ENCODE measurements around the gene LGI4.

The LGI4 gene

GRCh38 chr19:35122687-35123551 lies 11.9 kb downstream of the LGI4 start:
- no peak for DNase-seq

GRCh38 chr19:35120898-35121297 lies 14.0 kb downstream of the LGI4 start:
- DNase-seq = no peak

- DNase-seq = peak; percentile 20
Measured at GRCh38 chr19:35120492-35120891, 14.4 kb downstream of the LGI4 start.

DNA sequence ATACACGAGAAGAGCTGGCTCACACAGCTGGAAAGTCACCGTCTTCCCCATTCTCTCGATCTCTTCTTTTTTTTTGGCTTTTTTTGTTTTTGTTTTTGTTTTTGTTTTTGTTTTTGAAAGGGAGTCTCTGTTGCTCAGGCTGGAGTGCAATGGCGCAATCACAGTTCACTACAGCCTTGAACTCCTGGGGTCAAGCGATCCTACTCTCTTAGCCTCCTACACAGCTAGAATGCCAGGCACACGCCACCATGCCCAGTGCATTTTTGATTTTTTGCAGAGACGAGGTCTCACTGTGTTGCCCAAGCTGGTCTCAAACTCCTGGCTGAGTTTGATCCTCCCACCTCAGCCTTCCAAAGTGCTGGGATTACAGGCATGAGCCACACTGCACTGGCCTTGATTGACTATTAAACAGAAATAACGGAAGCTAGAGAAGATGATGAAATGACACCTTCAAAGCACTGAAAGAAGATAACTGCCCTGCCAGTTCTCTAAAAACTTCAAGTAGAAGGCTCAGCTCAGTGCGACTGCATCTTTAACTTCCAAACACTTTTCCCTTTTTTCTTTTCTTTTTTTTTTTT lies 15.2 kb downstream of the LGI4 start:
- no peak for DNase-seq

DNA sequence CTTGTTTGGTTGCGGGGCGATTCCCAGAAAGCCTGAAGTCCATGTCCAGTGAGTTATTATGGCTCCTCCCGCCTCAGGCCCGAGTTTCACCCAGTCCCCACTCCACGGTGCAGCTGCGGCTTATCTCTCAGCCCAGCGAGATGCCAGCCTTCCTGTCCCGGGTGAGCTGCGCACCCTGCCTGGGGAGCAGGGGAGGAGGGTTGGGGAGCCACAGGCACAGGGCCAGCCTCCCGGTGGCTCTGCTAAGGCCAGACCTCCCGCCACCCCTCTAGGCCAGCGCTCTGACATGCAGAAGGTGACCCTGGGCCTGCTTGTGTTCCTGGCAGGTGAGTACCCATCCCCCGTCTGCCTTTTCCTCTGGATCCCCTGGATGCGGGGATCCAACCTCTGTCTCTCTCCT lies 15.8 kb downstream of the LGI4 start:
- DNase-seq = no peak

GRCh38 chr19:35118268-35119020 lies 16.4 kb downstream of the LGI4 start:
- no peak for DNase-seq

DNA sequence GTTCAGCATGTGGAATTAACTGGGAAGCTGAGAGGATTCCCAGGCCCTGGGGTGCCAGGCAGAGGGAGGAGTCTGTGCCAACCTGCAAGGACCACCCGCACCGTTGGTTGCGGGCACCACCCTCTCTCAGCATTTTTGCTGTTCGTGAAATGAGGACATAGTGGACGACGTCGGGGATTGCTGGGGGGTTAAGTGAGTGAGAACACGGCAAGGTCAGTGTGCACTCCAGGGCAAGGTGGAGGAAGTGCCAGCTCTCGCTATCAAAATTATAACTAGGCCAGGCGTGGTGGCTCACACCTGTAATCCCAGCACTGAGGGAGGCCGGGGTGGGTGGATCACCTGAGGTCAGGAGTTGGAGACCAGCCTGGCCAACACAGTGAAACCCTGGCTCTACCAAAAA lies 17.1 kb downstream of the LGI4 start:
- no peak for DNase-seq

DNA sequence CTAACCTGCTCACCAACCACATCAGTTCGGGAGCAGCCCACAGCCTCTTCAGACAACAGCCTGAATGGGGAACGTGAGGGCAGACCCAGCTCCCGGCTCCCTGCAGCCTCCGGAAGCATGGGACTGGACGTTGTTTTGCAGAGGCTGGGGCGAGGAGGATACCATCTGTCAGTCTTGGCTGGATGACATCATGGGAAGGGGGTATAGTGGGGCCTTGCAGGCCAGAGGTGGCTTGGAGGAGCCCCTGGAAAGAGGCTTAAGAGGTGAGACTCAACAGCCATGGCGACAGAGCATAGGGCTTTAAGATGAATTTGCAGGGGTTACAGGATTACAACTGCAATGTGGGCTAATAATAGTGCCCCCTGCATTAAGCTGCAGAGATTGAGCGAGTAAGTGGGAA lies 17.7 kb downstream of the LGI4 start:
- DNase-seq = peak; percentile 81

DNA sequence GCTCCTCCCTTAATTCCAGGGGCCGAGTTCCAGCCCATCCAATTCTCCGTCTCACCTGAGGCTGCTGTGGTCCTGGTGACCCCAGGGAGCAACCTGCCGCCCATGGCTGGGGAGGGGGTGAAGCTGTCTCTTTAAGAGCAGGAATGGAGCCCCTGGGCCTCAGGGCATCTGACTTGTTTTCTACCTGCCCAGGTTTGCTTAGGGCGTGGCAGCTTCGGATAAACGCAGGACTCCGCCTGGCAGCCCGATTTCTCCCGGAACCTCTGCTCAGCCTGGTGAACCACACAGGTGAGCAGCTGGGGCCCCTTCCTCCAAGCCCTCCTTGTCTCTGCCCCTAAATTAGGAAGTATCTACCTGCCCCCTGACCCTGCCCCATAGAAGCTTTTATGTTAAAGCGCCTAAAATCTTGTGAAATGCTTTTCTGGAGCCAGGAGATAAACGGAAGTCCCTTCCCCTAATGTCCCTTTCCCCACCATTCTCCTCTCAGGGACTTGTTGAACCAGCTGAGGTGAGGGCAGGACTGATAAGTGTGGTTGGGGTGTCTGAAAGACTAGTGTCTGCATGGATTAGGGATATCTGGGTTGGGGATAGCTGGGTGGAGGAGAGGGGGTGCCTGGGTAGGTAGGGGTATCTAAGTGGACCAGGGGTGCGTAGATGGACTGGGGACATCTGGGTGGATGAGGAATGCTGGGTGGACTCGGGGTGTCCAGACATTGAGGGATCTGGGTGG lies 18.6 kb downstream of the LGI4 start:
- DNase-seq = no peak

DNA sequence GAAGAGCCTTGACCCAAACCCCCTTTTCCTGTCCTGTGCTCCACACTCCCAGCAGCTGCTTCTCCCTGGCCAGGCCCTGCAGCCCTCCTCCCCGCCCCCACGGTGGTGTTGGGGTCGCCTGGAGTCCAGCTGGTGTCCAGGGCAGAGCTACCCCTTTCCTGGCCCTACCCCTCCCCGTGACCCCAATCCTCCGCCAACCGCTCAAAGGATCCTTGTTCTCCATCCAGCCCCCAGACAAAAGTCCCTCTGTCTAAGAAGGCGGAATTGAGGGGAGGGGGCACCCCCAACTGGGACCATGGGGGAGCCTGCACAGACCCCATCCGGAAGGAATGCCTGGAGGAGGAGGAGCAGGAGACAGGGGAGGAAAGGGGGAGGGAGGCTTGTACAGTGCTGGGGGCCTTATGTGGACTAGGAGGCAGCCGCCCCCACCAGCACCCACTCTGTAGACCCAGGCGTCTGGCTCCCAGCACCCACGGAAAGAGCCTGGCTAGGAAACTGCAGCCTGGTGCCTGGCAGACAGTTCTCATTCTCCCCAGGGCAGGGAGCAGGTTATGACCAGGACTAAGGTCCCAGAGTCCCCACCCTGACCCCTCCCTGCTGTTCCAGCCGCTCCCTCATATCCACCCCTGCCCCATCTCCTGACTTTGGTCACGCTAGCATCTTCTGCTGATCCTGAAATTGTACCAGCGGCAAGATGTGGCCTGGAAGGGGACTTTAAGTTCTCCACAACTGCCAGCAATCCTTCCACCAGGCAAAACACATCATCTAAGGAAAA lies 19.5 kb downstream of the LGI4 start, which contains the start of gene FXYD3:
FXYD3 (plus strand) TSS at position 647 of the 775 bp plus-strand sequence. CDS start 3,554 bp downstream, outside the sequence.
- no peak for DNase-seq

DNA sequence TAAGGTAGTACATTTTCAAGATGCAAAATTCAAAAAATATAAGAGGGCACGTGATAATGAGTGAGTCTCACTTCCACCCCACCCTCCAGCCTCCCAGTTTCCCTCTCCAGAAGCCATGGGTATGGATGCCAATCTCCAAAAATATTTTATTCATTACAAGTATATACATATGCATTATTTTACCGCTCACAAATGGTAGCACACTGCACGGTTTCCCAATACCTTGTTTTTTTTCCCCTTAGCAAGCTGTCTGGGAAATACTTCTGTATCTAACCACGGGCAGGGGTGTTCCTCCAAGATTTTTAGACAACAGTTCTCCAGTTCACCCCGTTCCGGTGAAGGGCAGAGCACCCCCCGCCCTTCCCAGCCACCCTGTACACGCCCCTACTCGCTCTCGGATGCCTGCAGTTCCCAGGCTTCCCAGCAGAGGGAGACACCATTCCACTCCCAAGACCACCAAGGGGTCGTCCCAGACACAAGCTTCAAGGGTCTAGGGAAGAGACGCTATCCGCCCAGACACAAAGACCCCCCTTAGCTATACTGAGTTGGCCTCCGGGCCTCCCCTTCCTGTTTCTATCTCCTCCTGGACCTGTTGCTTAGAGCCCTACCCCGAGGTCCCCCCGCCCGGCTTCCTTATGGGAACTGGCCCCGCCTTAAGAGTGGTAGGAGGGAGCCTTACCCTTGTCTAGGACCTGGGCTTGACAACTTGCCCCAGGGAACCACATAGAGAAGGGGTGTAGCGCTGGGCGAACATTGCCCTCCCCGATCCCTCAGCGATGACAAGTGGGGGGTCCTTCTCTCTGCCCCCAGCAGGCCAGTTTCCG lies 20.3 kb downstream of the LGI4 start:
- peak; percentile 85 for DNase-seq

- no peak for DNase-seq
Measured at GRCh38 chr19:35112995-35113688, 21.7 kb downstream of the LGI4 start.

- no peak for DNase-seq
Measured at GRCh38 chr19:35110974-35111373, 23.9 kb downstream of the LGI4 start.

DNA sequence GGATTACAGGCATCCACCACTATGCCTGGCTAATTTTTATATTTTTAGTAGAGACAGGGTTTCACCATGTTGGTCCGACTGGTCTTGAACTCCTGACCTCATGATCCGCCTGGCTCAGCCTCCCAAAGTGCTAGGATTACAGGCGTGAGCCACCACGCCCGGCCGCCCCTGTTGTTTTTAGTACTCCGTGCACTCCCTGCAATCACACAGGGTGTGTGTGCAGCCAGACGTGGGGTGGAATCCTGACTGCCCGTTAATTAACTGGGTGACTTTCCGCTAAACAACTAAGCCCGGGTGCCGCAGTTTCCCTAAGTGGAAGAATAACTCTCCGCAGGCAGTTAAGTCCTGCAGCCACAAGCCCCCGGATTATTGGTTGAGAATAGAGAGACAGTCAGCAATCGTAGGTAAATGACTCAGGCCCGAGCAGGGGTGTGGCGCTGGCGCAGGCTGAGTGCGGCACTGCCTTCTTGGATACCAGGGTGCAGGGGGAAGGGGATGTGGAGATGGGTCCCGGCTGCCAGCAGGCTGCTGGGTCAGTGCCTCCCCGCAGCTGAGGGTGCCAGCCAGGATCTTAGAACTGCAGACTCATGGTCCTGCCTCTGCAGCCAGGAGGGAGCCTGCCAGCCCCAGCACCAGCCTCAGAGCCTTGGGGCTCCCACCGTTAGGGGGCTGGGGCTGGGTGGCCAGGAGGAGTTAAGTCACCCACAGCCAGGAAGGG lies 25.3 kb downstream of the LGI4 start:
- no peak for DNase-seq

DNA sequence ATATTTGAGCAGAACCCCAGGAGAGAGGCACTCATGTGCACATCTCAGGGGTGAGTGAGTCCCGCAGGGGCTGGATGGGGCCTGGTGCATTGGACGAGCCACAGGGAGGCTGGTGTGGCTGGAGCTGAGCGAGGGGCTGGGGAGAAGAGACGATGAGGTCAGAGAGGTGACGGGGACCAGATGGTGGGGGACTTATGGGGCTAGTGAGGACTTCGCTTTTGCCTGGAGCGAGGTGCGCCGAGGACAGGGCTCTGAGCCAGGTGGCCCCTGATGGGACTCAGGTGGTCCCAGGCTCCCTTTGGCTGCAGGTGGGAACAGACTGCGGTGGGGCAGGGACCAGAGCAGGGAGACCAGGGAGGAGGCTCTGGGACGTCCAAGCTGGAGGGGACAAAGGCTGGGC lies 26.1 kb downstream of the LGI4 start:
- no peak for DNase-seq

DNA sequence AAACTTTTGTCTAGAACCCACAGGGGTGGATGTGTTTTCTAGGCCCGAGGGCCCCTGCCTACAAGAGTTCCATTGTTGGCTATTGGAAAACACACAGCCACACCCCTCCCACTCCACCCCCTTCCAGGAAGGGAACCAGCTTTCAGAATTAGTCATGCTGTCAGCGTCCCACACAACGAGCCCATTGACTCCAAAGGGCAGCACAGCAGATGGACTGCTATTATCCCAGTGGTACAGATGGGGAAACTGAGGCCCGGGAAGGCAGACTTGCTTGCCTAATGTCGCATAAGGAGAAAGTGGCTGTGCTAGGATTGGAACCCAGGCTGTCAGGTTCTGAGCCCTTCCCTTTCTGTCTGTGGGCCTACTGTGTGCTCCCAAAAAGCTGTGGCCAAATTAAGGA lies 27.3 kb downstream of the LGI4 start:
- DNase-seq = no peak

GRCh38 chr19:35106898-35107541 lies 27.8 kb downstream of the LGI4 start:
- no peak for DNase-seq

DNA sequence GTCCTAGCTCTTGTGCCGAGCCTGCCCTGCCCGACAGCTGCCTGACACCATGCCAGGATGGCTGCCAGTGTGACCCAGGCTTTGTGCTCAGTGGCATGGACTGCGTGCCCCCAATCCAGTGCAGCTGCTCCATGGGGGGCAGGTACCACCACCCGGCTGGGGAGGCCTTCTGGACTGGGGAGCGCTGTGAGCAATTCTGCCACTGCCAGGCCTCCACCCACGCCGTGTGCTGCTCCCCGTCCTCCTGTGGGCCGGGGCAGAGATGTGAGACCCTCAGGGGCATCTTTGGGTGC lies 28.6 kb downstream of the LGI4 start:
- no peak for DNase-seq

GRCh38 chr19:35105411-35106290 lies 29.2 kb downstream of the LGI4 start:
- no peak for DNase-seq

All from NCI-H1694 (cell line).